HepG2 (cell line): Measurements from ENCODE around the gene ZFP3. TPM values are rescaled to one million over a fixed set of nuclear protein-coding genes. Genes with fewer than 3 reads are reported as not detected.

ENCODE experiments used
- CHD2 ChIP-seq: IDR thresholded peaks from 2 replicates; pipeline ENCODE4 v1.6.1; 2011; ENCODE audit warnings: low read depth, low read length, improper control_type of control experiment
- EHMT2 ChIP-seq: fragments of 200-600 bp; sonication (generic); IDR thresholded peaks from 2 replicates; pipeline ENCODE4 v1.7.0; 2017; ENCODE audit warnings: antibody characterized with exemption, low read depth, low read length, borderline replicate concordance
- HES4 ChIP-seq: sonication (generic); formaldehyde crosslinking; IDR thresholded peaks from 2 replicates; pipeline ENCODE4 v1.9.0; 2021; ENCODE audit warnings: mild to moderate bottlenecking, missing genetic modification reagents, borderline replicate concordance
- MEF2D ChIP-seq: sonication (generic); formaldehyde crosslinking; IDR thresholded peaks from 2 replicates; pipeline ENCODE4 v1.5.1; 2020; ENCODE audit warnings: mild to moderate bottlenecking, missing genetic modification reagents
- MIER3 ChIP-seq: IDR thresholded peaks from 2 replicates; pipeline ENCODE4 v1.6.1; 2016; ENCODE audit warnings: missing compliant biosample characterization, borderline replicate concordance
- RNF2 ChIP-seq: fragments of 450-650 bp; conservative IDR thresholded peaks from 2 replicates; pipeline ENCODE4 v1.6.1; 2016; ENCODE audit warnings: low read depth
- SMAD9 ChIP-seq: sonication (generic); formaldehyde crosslinking; IDR thresholded peaks from 2 replicates; pipeline ENCODE4 v1.5.1; 2020; ENCODE audit warnings: mild to moderate bottlenecking, missing genetic modification reagents
- TARDBP ChIP-seq: sonication (generic); formaldehyde crosslinking; IDR thresholded peaks from 2 replicates; pipeline ENCODE4 v1.8.0; 2022; ENCODE audit warnings: mild to moderate bottlenecking, missing genetic modification reagents
- TSC22D2 ChIP-seq: sonication (generic); formaldehyde crosslinking; IDR thresholded peaks from 2 replicates; pipeline ENCODE4 v1.5.1; 2020; ENCODE audit warnings: missing genetic modification reagents, mild to moderate bottlenecking, borderline replicate concordance
- ZFP36 ChIP-seq: fragments of 150-350 bp; IDR thresholded peaks from 2 replicates; pipeline ENCODE4 v1.6.1; 2018; ENCODE audit warnings: borderline replicate concordance, low read length, low read depth; ENCODE audit not compliant: partially characterized antibody
- ZNF230 ChIP-seq: sonication (generic); formaldehyde crosslinking; IDR thresholded peaks from 2 replicates; pipeline ENCODE4 v1.4.0; 2020; ENCODE audit warnings: mild to moderate bottlenecking, missing genetic modification reagents
- ZNF263 ChIP-seq: sonication (generic); formaldehyde crosslinking; IDR thresholded peaks from 2 replicates; pipeline ENCODE4 v1.4.0; 2020; ENCODE audit warnings: missing genetic modification reagents
- ZNF264 ChIP-seq: sonication (generic); formaldehyde crosslinking; IDR thresholded peaks from 2 replicates; pipeline ENCODE4 v1.4.0; 2020; ENCODE audit warnings: missing genetic modification reagents
- ZNF296 ChIP-seq: sonication (generic); formaldehyde crosslinking; conservative IDR thresholded peaks from 2 replicates; pipeline ENCODE4 v1.5.0; 2020; ENCODE audit warnings: mild to moderate bottlenecking, missing genetic modification reagents
- ZNF333 ChIP-seq: sonication (generic); formaldehyde crosslinking; IDR thresholded peaks from 2 replicates; pipeline ENCODE4 v1.4.0; 2020; ENCODE audit warnings: mild to moderate bottlenecking, missing genetic modification reagents, borderline replicate concordance
- ZNF383 ChIP-seq: sonication (generic); formaldehyde crosslinking; IDR thresholded peaks from 2 replicates; pipeline ENCODE4 v1.4.0; 2020; ENCODE audit warnings: missing genetic modification reagents, mild to moderate bottlenecking, borderline replicate concordance
- ZNF546 ChIP-seq: sonication (generic); formaldehyde crosslinking; conservative IDR thresholded peaks from 2 replicates; pipeline ENCODE4 v1.8.1; 2023; ENCODE audit warnings: mild to moderate bottlenecking, missing genetic modification reagents
- ZNF607 ChIP-seq: sonication (generic); formaldehyde crosslinking; IDR thresholded peaks from 2 replicates; pipeline ENCODE4 v1.5.1; 2020; ENCODE audit warnings: missing genetic modification reagents, mild to moderate bottlenecking, borderline replicate concordance
- ZNF672 ChIP-seq: sonication (generic); formaldehyde crosslinking; IDR thresholded peaks from 2 replicates; pipeline ENCODE4 v1.8.1; 2022; ENCODE audit warnings: missing genetic modification reagents
- ZNF781 ChIP-seq: sonication (generic); formaldehyde crosslinking; IDR thresholded peaks from 2 replicates; pipeline ENCODE4 v1.5.1; 2020; ENCODE audit warnings: borderline replicate concordance, mild to moderate bottlenecking, missing genetic modification reagents; ENCODE audit errors: not compliant biosample characterization
- ZSCAN31 ChIP-seq: sonication (generic); formaldehyde crosslinking; IDR thresholded peaks from 2 replicates; pipeline ENCODE4 v1.5.0; 2020; ENCODE audit warnings: low read depth, mild to moderate bottlenecking, missing genetic modification reagents
- polyA plus RNA-seq, 8 experiments: library from polyadenylated mRNA; depleted of rRNA in 3 of 8; stranded (reverse) in 7 of 8; unstranded in 1 of 8; fragments of >200 nt; fragmentation: Illumina TruSeq in 4 of 8; extraction: Trizol in 4 of 8; gene quantifications; 2 replicates each; pipeline versions ENCODE4 v1.2.1 to v1.2.3, GENCODE V29; 2011 to 2016; ENCODE audit warnings: low read depth in 4 of 8, missing spikeins in 1 of 8, mixed read lengths in 1 of 8; ENCODE audit not compliant: insufficient read depth in 1 of 8
- total RNA-seq, 5 experiments: library from RNA; depleted of rRNA; stranded (reverse); fragments of >200 nt; fragmentation: Illumina TruSeq; extraction: Trizol; gene quantifications; 2 replicates each; pipeline ENCODE4 v1.2.3, GENCODE V29; 2016; ENCODE audit warnings: low read depth in 1 of 5
- TF ChIP-seq, protein P1 (sequence below): sonication (generic); formaldehyde crosslinking; IDR thresholded peaks from 2 replicates; pipeline ENCODE4 v1.4.0; 2020; ENCODE audit warnings: missing genetic modification reagents, borderline replicate concordance
- TF ChIP-seq, protein P2 (sequence below): sonication (generic); formaldehyde crosslinking; IDR thresholded peaks from 2 replicates; pipeline ENCODE4 v1.4.0; 2020; ENCODE audit warnings: missing genetic modification reagents, borderline replicate concordance
- TF ChIP-seq, protein P3 (sequence below): sonication (generic); formaldehyde crosslinking; IDR thresholded peaks from 2 replicates; pipeline ENCODE4 v1.4.0; 2020; ENCODE audit warnings: missing genetic modification reagents

ZFP3 gene
- total and polyA plus RNA-seq, 2 of the 13 experiments (the other 11 are each of a cell fraction or from before 2014, with no cell fraction given), result not detected

DNA sequence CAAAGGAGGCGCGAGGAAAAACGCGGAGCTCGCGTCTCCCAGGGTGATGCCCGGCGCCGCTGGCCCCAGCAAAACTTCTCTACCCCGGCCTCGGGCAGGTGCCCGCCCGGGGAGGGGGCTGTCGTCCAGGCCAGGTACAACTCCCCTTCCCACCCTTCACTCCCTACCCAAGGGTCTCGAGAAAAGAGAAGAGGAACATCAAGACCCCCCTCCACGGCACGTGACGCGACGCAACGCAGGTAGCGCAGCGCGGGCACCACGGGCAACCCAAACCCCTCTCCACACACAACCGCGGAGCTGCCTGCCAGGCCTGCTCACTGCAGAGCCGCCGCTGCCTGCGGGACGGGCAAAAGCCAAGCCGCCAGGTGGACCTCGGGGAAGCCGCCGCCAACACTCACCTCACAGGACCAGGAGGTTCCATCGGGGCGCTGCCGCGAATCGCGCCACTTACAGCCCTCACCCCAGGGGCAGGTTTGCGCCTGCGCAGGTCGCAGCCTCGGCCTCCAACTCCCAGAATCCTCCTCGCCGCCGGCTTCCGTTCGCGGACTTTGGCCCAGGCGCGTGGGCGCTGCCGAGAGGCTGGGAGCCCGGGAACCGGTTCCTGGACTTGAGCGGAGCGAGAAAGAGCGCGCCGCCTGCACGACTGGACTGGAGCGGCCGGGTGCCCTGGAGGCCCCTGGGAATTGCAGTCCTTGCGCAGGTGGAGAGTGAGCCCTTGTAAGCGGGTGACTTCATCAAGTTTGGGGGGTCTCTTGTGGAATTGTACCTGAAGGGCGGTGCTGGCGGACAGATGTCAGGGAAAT, 33.3 kb downstream of the ZFP3 start, which contains the start of gene ZNF232 (continued):
- TF ChIP-seq TSC22D2 (0 out of 2 replicates have a peak, but pooled peaks have one; percentile 45), ZNF383 (CRISPR knock-in tag) (no peak), ZNF781 (CRISPR knock-in tag) (peak; percentile 42), ZNF546 (peak; percentile 83), MEF2D (CRISPR knock-in tag) (peak; percentile 78), ZNF672 (CRISPR knock-in tag) (no peak), ZNF296 (CRISPR knock-in tag) (no peak), CHD2 (no peak), ZNF333 (CRISPR knock-in tag) (0 out of 2 replicates have a peak, but pooled peaks have one; percentile 62), HES4 (CRISPR knock-in tag) (no peak), ZNF263 (0 out of 2 replicates have a peak, but pooled peaks have one; percentile 54), ZFP36 (no peak), MIER3 (CRISPR knock-in tag) (peak; percentile 64; the same call in 1 of the 2 replicates), ZNF230 (CRISPR knock-in tag) (no peak), ZSCAN31 (CRISPR knock-in tag) (peak; percentile 95), SMAD9 (CRISPR knock-in tag) (0 out of 2 replicates have a peak, but pooled peaks have one; percentile 36), RNF2 (peak; percentile 25; the same call in 1 of the 2 replicates), TARDBP (CRISPR knock-in tag) (peak; percentile 45; the same call in 1 of the 2 replicates), ZNF264 (CRISPR knock-in tag) (peak; percentile 89; the same call in 1 of the 2 replicates), EHMT2 (no peak), ZNF607 (CRISPR knock-in tag) (peak; percentile 83)
- TF ChIP-seq, protein P1, sequence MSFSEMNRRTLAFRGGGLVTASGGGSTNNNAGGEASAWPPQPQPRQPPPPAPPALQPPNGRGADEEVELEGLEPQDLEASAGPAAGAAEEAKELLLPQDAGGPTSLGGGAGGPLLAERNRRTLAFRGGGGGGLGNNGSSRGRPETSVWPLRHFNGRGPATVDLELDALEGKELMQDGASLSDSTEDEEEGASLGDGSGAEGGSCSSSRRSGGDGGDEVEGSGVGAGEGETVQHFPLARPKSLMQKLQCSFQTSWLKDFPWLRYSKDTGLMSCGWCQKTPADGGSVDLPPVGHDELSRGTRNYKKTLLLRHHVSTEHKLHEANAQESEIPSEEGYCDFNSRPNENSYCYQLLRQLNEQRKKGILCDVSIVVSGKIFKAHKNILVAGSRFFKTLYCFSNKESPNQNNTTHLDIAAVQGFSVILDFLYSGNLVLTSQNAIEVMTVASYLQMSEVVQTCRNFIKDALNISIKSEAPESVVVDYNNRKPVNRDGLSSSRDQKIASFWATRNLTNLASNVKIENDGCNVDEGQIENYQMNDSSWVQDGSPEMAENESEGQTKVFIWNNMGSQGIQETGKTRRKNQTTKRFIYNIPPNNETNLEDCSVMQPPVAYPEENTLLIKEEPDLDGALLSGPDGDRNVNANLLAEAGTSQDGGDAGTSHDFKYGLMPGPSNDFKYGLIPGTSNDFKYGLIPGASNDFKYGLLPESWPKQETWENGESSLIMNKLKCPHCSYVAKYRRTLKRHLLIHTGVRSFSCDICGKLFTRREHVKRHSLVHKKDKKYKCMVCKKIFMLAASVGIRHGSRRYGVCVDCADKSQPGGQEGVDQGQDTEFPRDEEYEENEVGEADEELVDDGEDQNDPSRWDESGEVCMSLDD (CRISPR knock-in tag), result peak; percentile 4; the same call in 1 of the 2 replicates
- TF ChIP-seq, protein P2, sequence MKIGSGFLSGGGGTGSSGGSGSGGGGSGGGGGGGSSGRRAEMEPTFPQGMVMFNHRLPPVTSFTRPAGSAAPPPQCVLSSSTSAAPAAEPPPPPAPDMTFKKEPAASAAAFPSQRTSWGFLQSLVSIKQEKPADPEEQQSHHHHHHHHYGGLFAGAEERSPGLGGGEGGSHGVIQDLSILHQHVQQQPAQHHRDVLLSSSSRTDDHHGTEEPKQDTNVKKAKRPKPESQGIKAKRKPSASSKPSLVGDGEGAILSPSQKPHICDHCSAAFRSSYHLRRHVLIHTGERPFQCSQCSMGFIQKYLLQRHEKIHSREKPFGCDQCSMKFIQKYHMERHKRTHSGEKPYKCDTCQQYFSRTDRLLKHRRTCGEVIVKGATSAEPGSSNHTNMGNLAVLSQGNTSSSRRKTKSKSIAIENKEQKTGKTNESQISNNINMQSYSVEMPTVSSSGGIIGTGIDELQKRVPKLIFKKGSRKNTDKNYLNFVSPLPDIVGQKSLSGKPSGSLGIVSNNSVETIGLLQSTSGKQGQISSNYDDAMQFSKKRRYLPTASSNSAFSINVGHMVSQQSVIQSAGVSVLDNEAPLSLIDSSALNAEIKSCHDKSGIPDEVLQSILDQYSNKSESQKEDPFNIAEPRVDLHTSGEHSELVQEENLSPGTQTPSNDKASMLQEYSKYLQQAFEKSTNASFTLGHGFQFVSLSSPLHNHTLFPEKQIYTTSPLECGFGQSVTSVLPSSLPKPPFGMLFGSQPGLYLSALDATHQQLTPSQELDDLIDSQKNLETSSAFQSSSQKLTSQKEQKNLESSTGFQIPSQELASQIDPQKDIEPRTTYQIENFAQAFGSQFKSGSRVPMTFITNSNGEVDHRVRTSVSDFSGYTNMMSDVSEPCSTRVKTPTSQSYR, result no peak; the same call in 1 of the 2 replicates
- TF ChIP-seq, protein P3, sequence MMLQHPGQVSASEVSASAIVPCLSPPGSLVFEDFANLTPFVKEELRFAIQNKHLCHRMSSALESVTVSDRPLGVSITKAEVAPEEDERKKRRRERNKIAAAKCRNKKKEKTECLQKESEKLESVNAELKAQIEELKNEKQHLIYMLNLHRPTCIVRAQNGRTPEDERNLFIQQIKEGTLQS (CRISPR knock-in tag), result no peak
